NCI-H69 (cell line): ENCODE measurements around the gene OSCP1.

ENCODE experiments used
- DNase-seq: peaks from one replicate; lab custom pipeline; 2025; lab: John Stamatoyannopoulos, UW

OSCP1 gene

GRCh38 chr1:36472656-36473055, 22.4 kb upstream of the OSCP1 start:
- no peak for DNase-seq

- no peak for DNase-seq
These were observed 21.8 kb upstream of the OSCP1 start for GRCh38 chr1:36471830-36472641.

GRCh38 chr1:36469163-36469562, 18.9 kb upstream of the OSCP1 start:
- no peak for DNase-seq

GRCh38 chr1:36467700-36468455, 17.6 kb upstream of the OSCP1 start:
- DNase-seq: no peak

- DNase-seq: no peak
These were observed 16.8 kb upstream of the OSCP1 start for GRCh38 chr1:36467027-36467410.

GRCh38 chr1:36466370-36467026, 16.2 kb upstream of the OSCP1 start:
- DNase-seq: no peak

- DNase-seq: no peak
These were observed 15.6 kb upstream of the OSCP1 start for GRCh38 chr1:36465731-36466369.

GRCh38 chr1:36464605-36465393, 14.5 kb upstream of the OSCP1 start:
- DNase-seq: peak; percentile 64

GRCh38 chr1:36463803-36464604, 13.8 kb upstream of the OSCP1 start, which contains the start of gene MRPS15:
TSS of gene MRPS15 (minus strand) at chr1:36464384. CDS start at chr1:36464275, 109 bp downstream.
- peak; percentile 92 for DNase-seq

GRCh38 chr1:36463463-36463802, 13.2 kb upstream of the OSCP1 start:
- DNase-seq: no peak

- DNase-seq: no peak
These were observed 8.7 kb upstream of the OSCP1 start for GRCh38 chr1:36458910-36459309.

- DNase-seq: peak; percentile 26
These were observed 7.4 kb upstream of the OSCP1 start for GRCh38 chr1:36457691-36458090.

GRCh38 chr1:36456391-36456928, 6.2 kb upstream of the OSCP1 start:
- no peak for DNase-seq

- no peak for DNase-seq
These were observed 5.1 kb upstream of the OSCP1 start for GRCh38 chr1:36455386-36455785.

GRCh38 chr1:36453600-36454388, 3.5 kb upstream of the OSCP1 start:
- no peak for DNase-seq

- DNase-seq: no peak
These were observed 2.8 kb upstream of the OSCP1 start for GRCh38 chr1:36453051-36453450.

- DNase-seq: no peak
These were observed 661 bp upstream of the OSCP1 start for GRCh38 chr1:36450919-36451305.

GRCh38 chr1:36448530-36449056, 1.7 kb downstream of the OSCP1 start:
- peak; percentile 65 for DNase-seq

GRCh38 chr1:36447450-36447849, 2.8 kb downstream of the OSCP1 start:
- DNase-seq: no peak
